NCI-H1694 (cell line): ENCODE results near the gene SAP130.

Experiments used
- DNase-seq: peaks from one replicate; lab custom pipeline; 2025; lab: John Stamatoyannopoulos, UW

The SAP130 gene

GRCh38 chr2:127893494-127893893 is 134.4 kb downstream of the SAP130 start:
- no peak for DNase-seq

- DNase-seq = no peak
Observed at GRCh38 chr2:127893033-127893432, 134.8 kb downstream of the SAP130 start.

GRCh38 chr2:127891811-127892210 is 136.0 kb downstream of the SAP130 start:
- DNase-seq = no peak
